Endometrial microvascular endothelial cells (primary cell): ENCODE data around the gene AGFG2. TPM values are rescaled to one million over a fixed set of nuclear protein-coding genes. Genes with fewer than 3 reads are reported as not detected.
"Not testable (repeated sequence)": the region's sequence is repeated elsewhere in the genome, so short reads cannot be mapped to it uniquely, and the experiment has no call there.

Experiments used
- in situ Hi-C: cut with HindIII; loops from 2 replicates; pipeline ENCODE4 v1.10.0; 2017; ENCODE audit warnings: low sequenced_read_pairs, low pct_unique_long_range_greater_than_20kb; ENCODE audit errors: inconsistent ontology term
- total RNA-seq: library from RNA; depleted of rRNA; stranded (reverse); fragments of >200 nt; gene quantifications from one replicate; pipeline ENCODE4 v1.2.3, GENCODE V29; 2015; ENCODE audit errors: inconsistent ontology term

Gene AGFG2
- total RNA-seq: 57.6 TPM

GRCh38 chr7:100538654-100539435 is at the start of gene AGFG2:
Gene AGFG2 (plus strand): TSS chr7:100539203. CDS start chr7:100539347, 144 bp downstream.
- in situ Hi-C loops: no loop called here

GRCh38 chr7:100489824-100490223 is 49.2 kb upstream of the AGFG2 start:
- in situ Hi-C loops: no loop called here

- in situ Hi-C loops: no loop called here
Observed at GRCh38 chr7:100490483-100491191, 48.4 kb upstream of the AGFG2 start.

GRCh38 chr7:100491192-100491578 is 47.8 kb upstream of the AGFG2 start:
- in situ Hi-C loops: no loop called here

GRCh38 chr7:100492738-100493475 is 46.1 kb upstream of the AGFG2 start:
- in situ Hi-C loops: no loop called here

- in situ Hi-C loops: no loop called here
Observed at GRCh38 chr7:100493476-100494264, 45.3 kb upstream of the AGFG2 start.

- in situ Hi-C loops: no loop called here
Observed at GRCh38 chr7:100496509-100496908, 42.5 kb upstream of the AGFG2 start.

- in situ Hi-C loops: not testable (repeated sequence)
Observed at GRCh38 chr7:100500743-100501142, 38.3 kb upstream of the AGFG2 start.

- in situ Hi-C loops: not testable (repeated sequence)
Observed at GRCh38 chr7:100504031-100504430, 35.0 kb upstream of the AGFG2 start.

- in situ Hi-C loops: no loop called here
Observed at GRCh38 chr7:100504887-100505611, 34.0 kb upstream of the AGFG2 start.

- in situ Hi-C loops: no loop called here
Observed at GRCh38 chr7:100506356-100506923, 32.6 kb upstream of the AGFG2 start.

GRCh38 chr7:100509231-100509630 is 29.8 kb upstream of the AGFG2 start:
- in situ Hi-C loops: no loop called here

- in situ Hi-C loops: no loop called here
Observed at GRCh38 chr7:100510437-100511239, 28.4 kb upstream of the AGFG2 start.

GRCh38 chr7:100513212-100513810 is 25.7 kb upstream of the AGFG2 start:
- in situ Hi-C loops: no loop called here

- in situ Hi-C loops: no loop called here
Observed at GRCh38 chr7:100515072-100515532, 23.9 kb upstream of the AGFG2 start.

- in situ Hi-C loops: no loop called here
Observed at GRCh38 chr7:100516135-100516812, 22.7 kb upstream of the AGFG2 start.
